Activated CD8-positive, alpha-beta memory T cell treated with anti-CD3 and anti-CD28 coated beads, Interleukin-2, amount 50 U/mL, for 48 hours (primary cell): Measurements from ENCODE around the gene TP73.

Source experiments
- DNase-seq: peaks from one replicate; pipeline ENCODE4 v3.0.0-alpha.2; 2020

The TP73 gene

DNA sequence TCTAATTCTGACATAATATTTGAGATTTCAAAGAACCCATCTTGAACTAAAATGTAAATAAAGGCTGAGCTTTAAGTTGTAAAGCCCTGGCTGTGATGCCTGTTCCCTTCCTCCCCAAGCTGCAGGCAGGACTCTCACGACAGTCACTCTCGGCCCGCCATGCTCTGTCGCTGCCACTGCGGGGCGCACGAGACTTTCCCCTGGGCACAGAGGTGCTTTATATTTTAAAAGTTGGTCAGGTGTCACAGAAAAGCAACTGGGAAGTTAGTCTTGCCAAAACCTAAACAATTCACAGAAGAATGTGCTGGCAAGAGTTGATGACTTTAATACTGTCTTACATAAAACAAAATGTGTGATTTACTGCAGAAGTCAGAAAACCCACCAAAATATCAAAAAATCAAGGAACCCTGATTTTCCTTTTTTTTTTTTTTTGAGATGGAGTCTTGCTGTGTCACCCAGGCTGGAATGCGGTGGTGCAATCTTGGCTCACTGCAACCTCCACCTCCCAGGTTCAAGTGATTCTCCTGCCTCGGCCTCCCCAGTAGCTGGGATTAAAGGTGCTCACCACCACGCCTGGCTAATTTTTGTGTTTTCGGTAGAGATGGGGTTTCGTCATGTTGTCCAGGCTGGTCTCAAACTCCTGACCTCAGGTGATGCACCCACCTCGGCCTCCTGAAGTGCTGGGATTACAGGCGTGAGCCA is 133.3 kb downstream of the TP73 start:
- DNase-seq: no peak
